A673 (cell line): ENCODE data around the gene EPB41L4A. TPM values are rescaled to one million over a fixed set of nuclear protein-coding genes. Genes with fewer than 3 reads are reported as not detected.

ENCODE experiments used
- BruUV-seq: library from RNA; stranded (reverse); fragments of 400-500 nt; replicated peaks from 2 replicates; lab custom pipeline; 2021; lab: Mats Ljungman, UMichigan
- CTCF ChIA-PET: fragments of 300-600 bp; sonication (Branson Sonifier 250); formaldehyde crosslinking; loops from one replicate; lab custom pipeline; 2022; ENCODE audit warnings: antibody characterized with exemption; lab: Charles Lee
- POLR2A ChIA-PET: fragments of 300-600 bp; sonication (Branson Sonifier 250); formaldehyde crosslinking; loops from one replicate; lab custom pipeline; 2022; ENCODE audit warnings: antibody characterized with exemption; ENCODE audit not compliant: low non-redundant PET; lab: Charles Lee
- DNase-seq: peaks from one replicate; pipeline ENCODE4 v3.0.0-alpha.2; 2015; ENCODE audit warnings: low spot score
- H3K27ac ChIP-seq: fragments of 200-600 bp; sonication (generic); 2 replicates; pipeline ENCODE4 v1.5.1; 2016; ENCODE audit warnings: mixed run types, low read depth, mild to moderate bottlenecking, mixed read lengths, antibody characterized with exemption, low read length; ENCODE audit not compliant: poor library complexity, severe bottlenecking
- H3K27me3 ChIP-seq: fragments of 200-600 bp; sonication (generic); replicated peaks from 2 replicates; pipeline ENCODE4 v1.6.1; 2017; ENCODE audit warnings: mixed run types, low read depth, mild to moderate bottlenecking, mixed read lengths, antibody characterized with exemption, low read length; ENCODE audit not compliant: insufficient read depth, poor library complexity
- H3K36me3 ChIP-seq: fragments of 200-600 bp; sonication (generic); 2 replicates; pipeline ENCODE4 v1.6.1; 2016; ENCODE audit warnings: mixed run types, mild to moderate bottlenecking, mixed read lengths, antibody characterized with exemption, low read length; ENCODE audit not compliant: insufficient read depth, poor library complexity, severe bottlenecking
- H3K4me1 ChIP-seq: fragments of 200-600 bp; sonication (generic); 2 replicates; pipeline ENCODE4 v1.6.1; 2017; ENCODE audit warnings: mixed run types, mild to moderate bottlenecking, mixed read lengths, antibody characterized with exemption, low read length; ENCODE audit not compliant: insufficient read depth, poor library complexity, severe bottlenecking
- H3K4me3 ChIP-seq: fragments of 200-600 bp; sonication (generic); 2 replicates; pipeline ENCODE4 v1.5.1; 2016; ENCODE audit warnings: low read depth, mixed run types, mild to moderate bottlenecking, mixed read lengths, low read length; ENCODE audit not compliant: poor library complexity, severe bottlenecking
- H3K9me3 ChIP-seq: fragments of 200-600 bp; sonication (generic); 2 replicates; pipeline ENCODE4 v1.6.1; 2016; ENCODE audit warnings: mixed run types, low read depth, mild to moderate bottlenecking, mixed read lengths, antibody characterized with exemption, low read length; ENCODE audit not compliant: poor library complexity, severe bottlenecking
- EZH2 ChIP-seq: fragments of 200-600 bp; sonication (generic); IDR thresholded peaks from 2 replicates; pipeline ENCODE4 v1.6.1; 2017; ENCODE audit warnings: borderline replicate concordance, low read depth, mild to moderate bottlenecking, mixed read lengths, antibody characterized with exemption, low read length; ENCODE audit not compliant: poor library complexity, severe bottlenecking
- intact Hi-C: fragments of 100-400 bp; cut with micrococcal nuclease; formaldehyde crosslinking; loops from one replicate; pipeline ENCODE4 v1.10.0; 2022; ENCODE audit not compliant: unreplicated experiment
- total RNA-seq: library from RNA; stranded (reverse); gene quantifications from 2 replicates; pipeline ENCODE4 v1.2.3, GENCODE V29; 2021
- TF ChIP-seq, protein P1 (sequence below): fragments of 300-800, 200-600 bp; sonication (generic); conservative IDR thresholded peaks from 2 replicates; pipeline ENCODE4 v1.5.1; 2017; ENCODE audit warnings: low read depth, mild to moderate bottlenecking, antibody characterized with exemption, low read length, moderate library complexity, mixed read lengths

The EPB41L4A gene
- total RNA-seq, 1 experiment from 2014 or later = not detected

DNA sequence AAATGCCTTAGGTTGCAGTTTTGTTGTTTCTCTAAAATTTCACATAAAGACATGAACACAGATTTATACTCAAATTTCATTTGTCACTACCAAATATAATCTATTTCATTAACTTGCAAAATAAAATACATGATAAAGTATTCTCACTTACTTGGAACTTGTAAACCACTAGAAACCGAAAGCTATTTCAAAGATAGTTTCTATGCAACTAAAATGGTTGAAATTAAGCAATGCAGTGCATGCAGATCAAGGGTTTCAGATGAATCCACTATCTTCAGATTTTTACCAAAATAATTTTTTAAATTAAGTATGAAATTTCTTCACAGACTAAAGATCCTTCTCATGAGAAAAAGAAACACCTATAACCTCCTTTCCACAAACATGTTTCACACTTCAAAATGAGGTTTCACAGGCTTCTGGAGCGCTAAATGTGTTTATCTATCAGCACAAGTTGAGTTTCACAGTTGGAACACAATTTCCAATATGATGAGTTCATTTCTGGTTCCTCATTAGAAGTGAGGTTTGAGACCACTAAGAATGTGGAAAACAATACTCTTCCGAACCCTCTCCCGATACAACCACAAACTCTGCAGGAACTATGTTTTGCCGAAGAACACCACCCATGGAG is 63.9 kb downstream of the EPB41L4A start:
- no TSS peak for BruUV-seq
- Histone ChIP-seq H3K4me3 (no peak overlapping the region), H3K27ac (no peak overlapping the region), H3K9me3 (no peaks in the 10 kb centered on the region), H3K4me1 (no peaks in the 10 kb centered on the region), H3K36me3 (no peaks in the 10 kb centered on the region), H3K27me3 (no peaks in the 10 kb centered on the region)
- CTCF ChIA-PET = no interaction called here
- TF ChIP-seq, protein P1, sequence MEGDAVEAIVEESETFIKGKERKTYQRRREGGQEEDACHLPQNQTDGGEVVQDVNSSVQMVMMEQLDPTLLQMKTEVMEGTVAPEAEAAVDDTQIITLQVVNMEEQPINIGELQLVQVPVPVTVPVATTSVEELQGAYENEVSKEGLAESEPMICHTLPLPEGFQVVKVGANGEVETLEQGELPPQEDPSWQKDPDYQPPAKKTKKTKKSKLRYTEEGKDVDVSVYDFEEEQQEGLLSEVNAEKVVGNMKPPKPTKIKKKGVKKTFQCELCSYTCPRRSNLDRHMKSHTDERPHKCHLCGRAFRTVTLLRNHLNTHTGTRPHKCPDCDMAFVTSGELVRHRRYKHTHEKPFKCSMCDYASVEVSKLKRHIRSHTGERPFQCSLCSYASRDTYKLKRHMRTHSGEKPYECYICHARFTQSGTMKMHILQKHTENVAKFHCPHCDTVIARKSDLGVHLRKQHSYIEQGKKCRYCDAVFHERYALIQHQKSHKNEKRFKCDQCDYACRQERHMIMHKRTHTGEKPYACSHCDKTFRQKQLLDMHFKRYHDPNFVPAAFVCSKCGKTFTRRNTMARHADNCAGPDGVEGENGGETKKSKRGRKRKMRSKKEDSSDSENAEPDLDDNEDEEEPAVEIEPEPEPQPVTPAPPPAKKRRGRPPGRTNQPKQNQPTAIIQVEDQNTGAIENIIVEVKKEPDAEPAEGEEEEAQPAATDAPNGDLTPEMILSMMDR = no peak
- TF ChIP-seq EZH2 = no peak
- POLR2A ChIA-PET = no interaction called here
- intact Hi-C loops = no loop called here
- DNase-seq = no peak

DNA sequence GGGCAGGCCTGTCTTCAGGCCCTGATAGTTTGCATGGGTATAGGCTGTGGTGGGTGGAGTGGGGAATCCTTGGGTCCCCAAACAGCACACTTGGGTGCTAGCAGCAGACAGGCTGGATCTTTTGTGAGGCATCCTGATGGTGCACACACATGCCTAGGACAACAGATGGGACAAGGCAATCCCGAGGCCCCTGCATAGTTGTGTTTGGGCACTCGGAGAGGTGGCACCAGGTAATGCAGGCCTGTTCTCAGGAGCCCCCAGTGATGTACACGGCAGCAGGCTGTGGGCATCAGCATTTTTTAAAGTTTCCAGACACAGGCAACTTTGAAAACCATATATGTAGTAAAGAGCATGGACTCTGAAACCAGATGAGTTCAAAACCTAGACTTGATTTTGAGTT is 65.4 kb downstream of the EPB41L4A start:
- no peak for TF ChIP-seq EZH2
- TF ChIP-seq, protein P1 = no peak
- ChIA-PET CTCF (no interaction called here), POLR2A (no interaction called here)
- intact Hi-C loops = no loop called here
- no peaks in the 10 kb centered on the region for H3K27me3 ChIP-seq
- no TSS peak for BruUV-seq
- H3K9me3 ChIP-seq = no peaks in the 10 kb centered on the region
- no peak overlapping the region for H3K4me3 ChIP-seq
- DNase-seq = no peak
- H3K27ac ChIP-seq = no peak overlapping the region
- H3K4me1 ChIP-seq = no peaks in the 10 kb centered on the region
- H3K36me3 ChIP-seq = no peaks in the 10 kb centered on the region

DNA sequence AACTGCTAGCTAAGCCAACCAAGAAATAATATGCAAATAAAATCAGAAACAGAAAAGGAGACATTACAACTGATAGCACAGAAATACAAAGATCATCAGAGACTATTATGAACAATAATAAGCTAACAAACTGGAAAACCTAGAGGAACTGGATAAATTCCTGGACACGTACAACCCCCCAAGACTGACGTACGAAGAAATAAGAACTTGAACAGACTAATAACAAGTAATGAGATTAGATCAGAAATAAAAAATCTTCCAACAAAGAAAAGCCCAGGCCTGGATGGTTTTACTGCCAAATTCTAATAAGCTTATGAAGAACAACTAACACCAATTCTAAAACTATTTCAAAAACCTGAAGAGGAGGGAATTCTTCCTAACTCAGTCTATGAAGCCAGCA is 67.9 kb downstream of the EPB41L4A start:
- intact Hi-C loops = no loop called here
- H3K27me3 ChIP-seq = no peaks in the 10 kb centered on the region
- no peaks in the 10 kb centered on the region for H3K9me3 ChIP-seq
- peak; percentile 3 for DNase-seq
- ChIA-PET POLR2A (no interaction called here), CTCF (no interaction called here)
- no peaks in the 10 kb centered on the region for H3K4me1 ChIP-seq
- no peaks in the 10 kb centered on the region for H3K36me3 ChIP-seq
- no peak overlapping the region for H3K4me3 ChIP-seq
- H3K27ac ChIP-seq = no peak overlapping the region
- BruUV-seq = no TSS peak
- TF ChIP-seq, protein P1 = no peak
